Astrocyte (in vitro differentiated cells and primary cell): ENCODE data around the gene BDP1. TPM values are rescaled to one million over a fixed set of nuclear protein-coding genes. Genes with fewer than 3 reads are reported as not detected.
A peak's percentile ranks its signal among the peaks of the same experiment; 100 is the strongest.
"Not testable (repeated sequence)": the region's sequence is repeated elsewhere in the genome, so short reads cannot be mapped to it uniquely, and the experiment has no call there.

Source experiments
- DNase-seq: peaks from one replicate; pipeline ENCODE4 v3.0.0-alpha.2; 2010; ENCODE audit warnings: low read depth
- FAIRE-seq: peaks from 2 replicates; lab custom pipeline; 2011; peaks lifted over from hg19 to GRCh38; lab: Jason Lieb, UNC
- H2AFZ ChIP-seq: 2 replicates; pipeline ENCODE4 v1.6.0; 2012; ENCODE audit warnings: low read depth, low read length, inconsistent platforms
- H3K27ac ChIP-seq: 2 replicates; pipeline ENCODE4 v1.5.1; 2011; ENCODE audit warnings: low read depth, low read length, inconsistent platforms
- H3K27me3 ChIP-seq: 2 replicates; pipeline ENCODE4 v1.6.0; 2011; ENCODE audit warnings: low read length, inconsistent platforms; ENCODE audit not compliant: insufficient read depth
- H3K36me3 ChIP-seq: 2 replicates; pipeline ENCODE4 v1.5.1; 2011; ENCODE audit warnings: low read length, inconsistent platforms; ENCODE audit not compliant: insufficient read depth
- H3K4me1 ChIP-seq: 2 replicates; pipeline ENCODE4 v1.5.1; 2011; ENCODE audit warnings: low read length, inconsistent platforms; ENCODE audit not compliant: insufficient read depth
- H3K4me2 ChIP-seq: 2 replicates; pipeline ENCODE4 v1.6.0; 2012; ENCODE audit warnings: low read length, inconsistent platforms
- H3K4me3 ChIP-seq: 2 replicates; pipeline ENCODE4 v1.5.1; 2011; ENCODE audit warnings: low read depth, mild to moderate bottlenecking, low read length, inconsistent platforms; ENCODE audit not compliant: insufficient read depth
- H3K79me2 ChIP-seq: 2 replicates; pipeline ENCODE4 v1.6.0; 2012; ENCODE audit warnings: mild to moderate bottlenecking, low read length, inconsistent platforms; ENCODE audit not compliant: insufficient read depth
- H3K9ac ChIP-seq: 2 replicates; pipeline ENCODE4 v1.6.0; 2012; ENCODE audit warnings: mild to moderate bottlenecking, low read length, inconsistent platforms
- H3K9me3 ChIP-seq: 2 replicates; pipeline ENCODE4 v1.5.1; 2012; ENCODE audit warnings: low read depth, mild to moderate bottlenecking, low read length, inconsistent platforms; ENCODE audit not compliant: insufficient read depth
- H4K20me1 ChIP-seq: 2 replicates; pipeline ENCODE4 v1.6.0; 2012; ENCODE audit warnings: low read length, inconsistent platforms; ENCODE audit not compliant: insufficient read depth
- H3K27ac Mint-ChIP-seq: one replicate; pipeline ENCODE4 v1.8.0; 2021; ENCODE audit warnings: mild to moderate bottlenecking, mixed read lengths; ENCODE audit not compliant: unreplicated experiment
- H3K27me3 Mint-ChIP-seq: one replicate; pipeline ENCODE4 v1.8.0; 2021; ENCODE audit warnings: low read depth, mixed read lengths; ENCODE audit not compliant: unreplicated experiment
- H3K36me3 Mint-ChIP-seq: one replicate; pipeline ENCODE4 v1.8.0; 2021; ENCODE audit warnings: low read depth, mixed read lengths; ENCODE audit not compliant: unreplicated experiment
- H3K4me1 Mint-ChIP-seq: one replicate; pipeline ENCODE4 v1.8.0; 2021; ENCODE audit warnings: low read depth, mixed read lengths; ENCODE audit not compliant: unreplicated experiment
- H3K4me3 Mint-ChIP-seq: one replicate; pipeline ENCODE4 v1.8.0; 2021; ENCODE audit warnings: mild to moderate bottlenecking, moderate library complexity, mixed read lengths; ENCODE audit not compliant: unreplicated experiment
- H3K9me3 Mint-ChIP-seq: one replicate; pipeline ENCODE4 v1.8.0; 2021; ENCODE audit warnings: mild to moderate bottlenecking, mixed read lengths; ENCODE audit not compliant: unreplicated experiment
- CTCF ChIP-seq: IDR thresholded peaks from 2 replicates; pipeline ENCODE4 v1.5.1; 2011; ENCODE audit warnings: low read depth, mild to moderate bottlenecking, inconsistent platforms, low read length, moderate library complexity; ENCODE audit not compliant: insufficient read depth
- total RNA-seq: library from RNA; stranded (reverse); gene quantifications from 2 replicates; pipeline ENCODE4 v1.2.1, GENCODE V29; 2021

The BDP1 gene
- total RNA-seq, 1 donor from 2014 or later, result 31.8 TPM

GRCh38 chr5:71445015-71445414 lies 10.4 kb upstream of the BDP1 start:
- H3K36me3 ChIP-seq, H3K4me3 Mint-ChIP-seq, H3K79me2 ChIP-seq, H3K4me1 ChIP-seq, DNase-seq, H3K27ac Mint-ChIP-seq, H3K27ac ChIP-seq, H3K27me3 Mint-ChIP-seq, H3K9me3 ChIP-seq, H3K9me3 Mint-ChIP-seq, H3K4me1 Mint-ChIP-seq, H4K20me1 ChIP-seq, H2AFZ ChIP-seq, H3K36me3 Mint-ChIP-seq, H3K4me2 ChIP-seq, FAIRE-seq, H3K9ac ChIP-seq, H3K4me3 ChIP-seq: not testable (repeated sequence)
- peaks cover 14% of the 10 kb centered on the region for H3K27me3 ChIP-seq

DNA sequence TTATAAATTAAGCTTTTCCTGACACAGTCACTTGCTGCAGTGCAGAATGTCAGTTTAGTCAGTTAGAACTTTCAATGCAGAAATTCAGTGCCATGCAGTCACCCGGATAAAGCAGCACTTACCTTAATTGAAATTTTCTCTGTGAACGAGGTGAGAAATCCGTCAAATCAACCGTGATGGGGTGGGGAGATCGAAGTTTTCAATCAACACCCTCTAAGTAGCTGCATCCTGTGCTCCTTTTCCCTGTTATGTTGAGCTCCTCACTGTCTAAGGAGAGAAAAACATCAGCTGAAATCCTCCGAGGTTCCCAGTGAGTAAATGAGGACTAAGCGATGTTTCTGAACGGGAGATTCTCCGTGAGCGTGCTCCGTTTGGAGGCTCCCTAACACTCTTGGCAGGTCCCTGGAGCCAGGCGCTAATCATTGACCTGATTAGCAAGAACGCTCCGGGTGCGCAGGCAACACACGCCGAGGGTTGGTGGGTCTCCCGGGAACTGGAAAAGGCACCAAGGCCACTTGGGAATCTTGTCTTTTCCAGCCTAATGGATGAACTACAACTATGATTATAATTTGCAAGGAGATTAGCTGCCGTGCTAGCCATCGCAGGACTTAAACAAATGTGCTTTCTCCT lies 9.8 kb upstream of the BDP1 start:
- H3K79me2 ChIP-seq, H3K4me1 ChIP-seq, H3K36me3 ChIP-seq, H3K9ac ChIP-seq, H3K9me3 Mint-ChIP-seq, H4K20me1 ChIP-seq, H3K27ac Mint-ChIP-seq, H3K9me3 ChIP-seq, H3K4me1 Mint-ChIP-seq, DNase-seq, H3K36me3 Mint-ChIP-seq, FAIRE-seq, H3K4me3 ChIP-seq, H2AFZ ChIP-seq, H3K27ac ChIP-seq, H3K27me3 Mint-ChIP-seq: not testable (repeated sequence)
- H3K4me3 Mint-ChIP-seq, result peak overlapping the region; percentile 74
- Histone ChIP-seq H3K4me2 (peak overlapping the region; percentile 46), H3K27me3 (peaks cover 20% of the 10 kb centered on the region)

GRCh38 chr5:71446540-71447216 lies 8.8 kb upstream of the BDP1 start:
- not testable (repeated sequence) for H3K9ac ChIP-seq, H3K4me2 ChIP-seq, H3K27ac ChIP-seq, DNase-seq, H3K9me3 Mint-ChIP-seq, H3K4me1 ChIP-seq, H3K9me3 ChIP-seq, H3K4me3 ChIP-seq, H3K4me3 Mint-ChIP-seq, H3K36me3 ChIP-seq, H3K4me1 Mint-ChIP-seq, H4K20me1 ChIP-seq, H3K36me3 Mint-ChIP-seq, FAIRE-seq, H2AFZ ChIP-seq, H3K27me3 Mint-ChIP-seq, H3K27ac Mint-ChIP-seq, H3K79me2 ChIP-seq
- peaks cover 27% of the 10 kb centered on the region for H3K27me3 ChIP-seq

GRCh38 chr5:71447218-71447808 lies 8.1 kb upstream of the BDP1 start:
- peak; percentile 45 for FAIRE-seq
- peak; percentile 23 for TF ChIP-seq CTCF
- H3K27me3 Mint-ChIP-seq, H3K4me1 Mint-ChIP-seq, H3K36me3 Mint-ChIP-seq, H3K79me2 ChIP-seq, H3K4me3 ChIP-seq, H2AFZ ChIP-seq, H3K4me3 Mint-ChIP-seq, H3K9ac ChIP-seq, H3K9me3 ChIP-seq, H3K4me2 ChIP-seq, H3K4me1 ChIP-seq, H3K36me3 ChIP-seq, H3K27ac Mint-ChIP-seq, H3K27ac ChIP-seq, H3K9me3 Mint-ChIP-seq, H4K20me1 ChIP-seq: not testable (repeated sequence)
- H3K27me3 ChIP-seq, result peaks cover 29% of the 10 kb centered on the region
- DNase-seq, result peak; percentile 14
